Thoracic aorta (tissue), 2 donors: ENCODE measurements around the gene TOMM40. TPM values are rescaled to one million over a fixed set of nuclear protein-coding genes. Genes with fewer than 3 reads are reported as not detected.

Experiments used
- ATAC-seq: fragments of 150-250 bp; one replicate; pipeline ENCODE4 v1.8.0; 2017; ENCODE audit warnings: low read depth; ENCODE audit not compliant: insufficient number of reproducible peaks, low FRiP score
- DNase-seq: peaks from one replicate; pipeline ENCODE4 v3.0.0-alpha.2; 2020; ENCODE audit warnings: low spot score
- H3K27ac ChIP-seq, 2 donors: fragments of 200-600 bp; sonication (generic); 1 replicate in 1 of 2; 2 replicates in 1 of 2; pipeline ENCODE4 v1.5.1; 2016; ENCODE audit warnings: mild to moderate bottlenecking in 2 of 2, moderate library complexity in 2 of 2
- H3K27me3 ChIP-seq: fragments of 200-600 bp; sonication (generic); replicated peaks from 2 replicates; pipeline ENCODE4 v1.6.0; 2016; ENCODE audit warnings: mild to moderate bottlenecking; ENCODE audit not compliant: insufficient read depth
- H3K36me3 ChIP-seq: fragments of 200-600 bp; sonication (generic); one replicate; pipeline ENCODE4 v1.5.1; 2016
- H3K4me1 ChIP-seq, 2 donors: fragments of 200-600 bp; sonication (generic); 1 replicate in 1 of 2; 2 replicates in 1 of 2; pipeline versions ENCODE4 v1.5.1 to v1.6.0; 2016; ENCODE audit warnings: low read depth in 2 of 2, mild to moderate bottlenecking in 1 of 2; ENCODE audit not compliant: control insufficient read depth in 1 of 2
- H3K4me3 ChIP-seq: fragments of 200-600 bp; sonication (generic); 2 replicates; pipeline ENCODE4 v1.5.1; 2016; ENCODE audit warnings: mild to moderate bottlenecking
- H3K9me3 ChIP-seq: fragments of 200-600 bp; sonication (generic); 2 replicates; pipeline ENCODE4 v1.5.1; 2016
- total RNA-seq, 2 donors: library from RNA; depleted of rRNA; stranded (reverse); fragments of >200 nt; gene quantifications; one replicate each; pipeline versions ENCODE4 v1.1.0 to v1.2.3, GENCODE V29; 2016
- TF ChIP-seq, protein P1 (sequence below): fragments of 200-600 bp; sonication (generic); IDR thresholded peaks from one replicate; pipeline ENCODE4 v1.5.1; 2019; ENCODE audit warnings: antibody characterized with exemption

Gene TOMM40
- 10 to 100 TPM; 24.9 to 48.5 TPM for total RNA-seq

DNA sequence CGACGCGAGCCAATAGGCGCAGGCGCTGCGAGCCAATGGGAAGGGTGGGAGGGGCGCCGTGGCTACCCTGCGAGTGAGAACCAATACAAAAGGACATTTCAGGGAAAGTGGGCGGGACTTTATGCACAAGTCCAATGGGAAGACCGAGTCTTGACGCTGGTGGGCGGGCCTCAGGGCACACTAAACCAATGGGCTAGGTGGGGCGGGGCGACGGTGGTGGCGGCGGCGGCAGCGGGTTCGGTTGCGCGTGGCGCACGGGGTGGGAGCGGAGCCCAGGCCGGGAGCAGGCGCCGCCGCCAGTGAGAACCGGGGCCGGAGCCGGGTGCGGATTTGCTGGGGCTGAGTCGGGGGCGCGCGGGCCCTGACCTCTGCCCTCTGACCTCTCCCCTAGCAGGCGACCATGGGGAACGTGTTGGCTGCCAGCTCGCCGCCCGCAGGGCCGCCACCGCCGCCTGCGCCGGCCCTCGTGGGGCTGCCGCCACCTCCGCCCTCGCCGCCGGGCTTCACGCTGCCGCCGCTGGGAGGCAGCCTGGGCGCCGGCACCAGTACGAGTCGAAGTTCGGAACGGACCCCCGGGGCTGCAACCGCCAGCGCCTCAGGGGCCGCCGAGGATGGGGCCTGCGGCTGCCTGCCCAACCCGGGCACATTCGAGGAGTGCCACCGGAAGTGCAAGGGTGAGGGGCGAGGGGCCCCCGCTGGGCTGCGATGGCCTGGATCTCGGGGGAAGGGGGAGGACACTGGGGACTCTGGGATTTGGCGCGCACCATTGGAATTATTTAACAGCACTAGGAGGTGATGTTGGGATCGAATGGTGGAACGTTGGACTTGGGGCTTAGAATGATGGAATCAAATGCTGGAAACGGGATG, at the start of gene TOMM40:
Gene TOMM40, plus strand, starts transcription at position 239 of the 867 bp plus-strand sequence. Its CDS starts 162 bp downstream, at position 401.
- Histone ChIP-seq H3K4me3 (peak within 1 kb of the TSS; percentile 86), H3K27me3 (no peaks in the 10 kb centered on the region), H3K9me3 (no peaks in the 10 kb centered on the region), H3K4me1 (peaks cover 17 to 23% of the 10 kb centered on the region in 2 donors), H3K27ac (peak within 1 kb of the TSS; percentile 88 to 97), H3K36me3 (peaks cover 38% of the 10 kb centered on the region)
- ATAC-seq (peak; percentile 94), DNase-seq (peak; percentile 99)
- TF ChIP-seq, protein P1, sequence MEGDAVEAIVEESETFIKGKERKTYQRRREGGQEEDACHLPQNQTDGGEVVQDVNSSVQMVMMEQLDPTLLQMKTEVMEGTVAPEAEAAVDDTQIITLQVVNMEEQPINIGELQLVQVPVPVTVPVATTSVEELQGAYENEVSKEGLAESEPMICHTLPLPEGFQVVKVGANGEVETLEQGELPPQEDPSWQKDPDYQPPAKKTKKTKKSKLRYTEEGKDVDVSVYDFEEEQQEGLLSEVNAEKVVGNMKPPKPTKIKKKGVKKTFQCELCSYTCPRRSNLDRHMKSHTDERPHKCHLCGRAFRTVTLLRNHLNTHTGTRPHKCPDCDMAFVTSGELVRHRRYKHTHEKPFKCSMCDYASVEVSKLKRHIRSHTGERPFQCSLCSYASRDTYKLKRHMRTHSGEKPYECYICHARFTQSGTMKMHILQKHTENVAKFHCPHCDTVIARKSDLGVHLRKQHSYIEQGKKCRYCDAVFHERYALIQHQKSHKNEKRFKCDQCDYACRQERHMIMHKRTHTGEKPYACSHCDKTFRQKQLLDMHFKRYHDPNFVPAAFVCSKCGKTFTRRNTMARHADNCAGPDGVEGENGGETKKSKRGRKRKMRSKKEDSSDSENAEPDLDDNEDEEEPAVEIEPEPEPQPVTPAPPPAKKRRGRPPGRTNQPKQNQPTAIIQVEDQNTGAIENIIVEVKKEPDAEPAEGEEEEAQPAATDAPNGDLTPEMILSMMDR, result no peak

DNA sequence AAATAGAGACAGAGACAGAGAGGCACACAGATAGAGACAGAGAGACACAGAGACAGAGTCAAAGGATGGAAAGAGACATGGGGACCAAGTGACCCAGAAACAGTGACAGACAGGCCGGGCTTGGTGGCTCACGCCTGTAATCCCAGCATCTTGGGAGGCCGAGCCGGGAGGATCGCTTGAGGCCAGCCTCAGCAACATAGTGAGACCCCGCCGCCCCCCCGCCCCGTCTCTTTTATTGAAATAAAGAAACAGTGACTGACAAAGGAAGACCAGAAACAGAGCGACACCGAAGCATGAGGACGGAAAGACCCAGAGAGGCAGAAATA, 45.8 kb upstream of the TOMM40 start:
- Histone ChIP-seq H3K36me3 (no peaks in the 10 kb centered on the region), H3K27me3 (no peaks in the 10 kb centered on the region), H3K9me3 (no peaks in the 10 kb centered on the region), H3K4me3 (peak overlapping the region; percentile 80), H3K4me1 (peaks cover 16 to 33% of the 10 kb centered on the region in 2 donors), H3K27ac (peak overlapping the region; percentile 62 to 76)
- TF ChIP-seq, protein P1, result no peak
- ATAC-seq, result no peak
- peak; percentile 32 for DNase-seq

DNA sequence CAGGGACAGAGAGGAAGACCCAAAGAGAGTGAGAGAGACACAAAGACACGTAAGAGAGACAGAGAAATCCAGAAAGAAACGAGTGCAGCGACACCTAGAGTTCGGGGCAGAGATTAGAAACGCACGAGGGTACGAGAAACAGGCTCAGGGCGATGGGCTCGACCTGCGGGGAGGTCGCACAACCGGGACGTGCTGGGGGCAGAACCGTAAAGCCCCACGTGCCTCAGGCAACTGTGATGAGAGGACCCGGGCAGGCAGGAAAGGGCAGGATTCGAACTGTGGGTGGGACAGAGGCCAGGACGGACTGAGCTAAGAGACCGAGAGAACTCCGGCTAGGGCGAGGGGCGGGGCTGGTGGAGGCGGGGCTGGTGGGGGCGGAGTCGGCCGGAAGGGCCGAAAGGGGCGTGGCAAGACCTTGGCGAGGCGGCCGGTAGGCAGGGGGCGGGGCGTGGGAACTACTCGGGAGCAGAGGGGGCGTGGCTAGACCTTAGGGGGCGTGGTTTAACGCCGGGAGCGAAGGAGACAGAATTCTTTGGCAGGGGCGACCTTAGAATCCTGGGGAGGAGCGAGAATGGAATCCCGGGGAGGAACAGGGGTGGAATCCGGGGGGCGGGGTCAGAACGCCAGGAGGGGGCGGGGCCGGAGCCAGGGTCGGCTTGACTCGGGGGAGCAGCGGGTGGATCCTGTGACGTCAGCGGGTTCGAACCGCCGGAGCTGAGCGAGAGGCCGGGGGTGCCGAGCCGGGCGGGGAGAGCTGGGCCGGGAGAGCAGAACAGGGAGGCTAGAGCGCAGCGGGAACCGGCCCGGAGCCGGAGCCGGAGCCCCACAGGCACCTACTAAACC, 45.2 kb upstream of the TOMM40 start, which contains the start of gene NECTIN2:
Gene NECTIN2, plus strand, starts transcription at position 686 of the 843 bp plus-strand sequence. CDS start 229 bp downstream, outside the sequence.
- Histone ChIP-seq H3K4me1 (peaks cover 16 to 33% of the 10 kb centered on the region in 2 donors), H3K4me3 (peak within 1 kb of the TSS; percentile 80)

DNA sequence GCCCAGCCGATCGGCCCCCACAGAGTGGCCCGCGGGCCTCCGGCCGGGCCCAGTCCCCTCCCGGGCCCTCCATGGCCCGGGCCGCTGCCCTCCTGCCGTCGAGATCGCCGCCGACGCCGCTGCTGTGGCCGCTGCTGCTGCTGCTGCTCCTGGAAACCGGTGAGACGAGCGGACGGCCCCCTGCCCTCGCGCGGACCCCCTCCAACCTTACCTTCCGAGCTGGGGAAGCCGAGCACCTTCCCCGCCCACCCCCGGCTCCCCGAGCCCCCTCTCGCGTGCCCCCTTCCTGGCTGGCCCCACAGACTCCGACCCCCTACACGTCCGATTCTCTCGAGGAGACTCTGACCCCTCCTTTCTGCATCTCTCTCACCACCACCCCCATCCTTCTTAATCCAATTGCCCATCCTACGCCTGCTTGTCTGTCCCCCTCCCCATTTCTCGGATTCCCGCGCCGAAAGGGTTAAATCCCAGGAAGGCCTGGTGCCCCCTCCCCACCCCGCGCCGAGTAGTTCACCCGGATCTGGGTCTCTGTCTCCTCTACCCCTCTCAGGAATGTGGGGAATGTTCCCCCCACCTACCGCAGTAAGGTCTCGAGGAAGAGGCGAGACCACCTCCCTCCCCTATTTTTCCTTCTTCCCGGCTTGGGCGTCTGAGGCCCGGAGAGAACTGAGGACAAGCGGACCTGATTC, 44.5 kb upstream of the TOMM40 start:
- peak overlapping the region; percentile 89 to 91 for H3K27ac ChIP-seq
- no peak for DNase-seq
- H3K27me3 ChIP-seq, result no peaks in the 10 kb centered on the region
- H3K4me1 ChIP-seq, result peaks cover 16 to 33% of the 10 kb centered on the region in 2 donors
- TF ChIP-seq, protein P1, result no peak
- no peaks in the 10 kb centered on the region for H3K36me3 ChIP-seq
- H3K4me3 ChIP-seq, result peak overlapping the region; percentile 80
- ATAC-seq, result no peak
- H3K9me3 ChIP-seq, result no peaks in the 10 kb centered on the region

More for the DNA sequence above, 45.2 kb upstream of the TOMM40 start, which contains the start of gene NECTIN2:
- Histone ChIP-seq H3K27me3 (no peaks in the 10 kb centered on the region), H3K27ac (peak within 1 kb of the TSS; percentile 89 to 91), H3K36me3 (no peaks in the 10 kb centered on the region), H3K9me3 (no peaks in the 10 kb centered on the region)
- TF ChIP-seq, protein P1, result peak; percentile 62
- peak; percentile 67 for ATAC-seq
- peak; percentile 100 for DNase-seq
